AG09319 (cell line): Measurements from ENCODE around the gene JAZF1.

Experiments used
- DNase-seq: peaks from one replicate; pipeline ENCODE4 v3.0.0-alpha.2; 2010; ENCODE audit warnings: low read depth; ENCODE audit errors: extremely low read depth
- CTCF ChIP-seq: IDR thresholded peaks from 2 replicates; pipeline ENCODE4 v1.5.1; 2011; ENCODE audit warnings: low read depth, mild to moderate bottlenecking, inconsistent platforms, low read length, moderate library complexity

The JAZF1 gene

GRCh38 chr7:28061824-28062196, 118.8 kb downstream of the JAZF1 start:
- no peak for TF ChIP-seq CTCF
- DNase-seq, result no peak

GRCh38 chr7:28060371-28060950, 120.1 kb downstream of the JAZF1 start:
- no peak for TF ChIP-seq CTCF
- DNase-seq, result no peak

DNA sequence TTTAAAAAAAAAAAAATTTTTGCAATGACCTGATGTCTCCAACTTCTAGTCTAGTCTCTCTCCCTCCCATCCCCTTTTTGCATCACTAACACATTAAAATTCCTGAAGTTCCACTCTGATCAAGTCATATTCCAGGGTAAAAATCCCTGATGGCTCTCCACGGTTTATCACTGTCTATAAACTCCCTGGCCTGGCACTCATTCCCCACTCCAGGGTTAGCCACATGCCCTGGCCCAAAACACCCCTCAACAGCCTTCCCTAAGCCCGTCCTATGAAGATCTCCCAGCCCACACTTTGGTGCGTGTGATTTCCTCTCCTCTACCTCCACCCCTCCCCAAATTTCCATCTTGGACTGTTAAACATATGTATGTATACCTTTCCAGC, 125.4 kb downstream of the JAZF1 start:
- no peak for DNase-seq
- no peak for TF ChIP-seq CTCF

GRCh38 chr7:28054531-28055160, 125.9 kb downstream of the JAZF1 start:
- TF ChIP-seq CTCF, result no peak
- DNase-seq, result no peak

DNA sequence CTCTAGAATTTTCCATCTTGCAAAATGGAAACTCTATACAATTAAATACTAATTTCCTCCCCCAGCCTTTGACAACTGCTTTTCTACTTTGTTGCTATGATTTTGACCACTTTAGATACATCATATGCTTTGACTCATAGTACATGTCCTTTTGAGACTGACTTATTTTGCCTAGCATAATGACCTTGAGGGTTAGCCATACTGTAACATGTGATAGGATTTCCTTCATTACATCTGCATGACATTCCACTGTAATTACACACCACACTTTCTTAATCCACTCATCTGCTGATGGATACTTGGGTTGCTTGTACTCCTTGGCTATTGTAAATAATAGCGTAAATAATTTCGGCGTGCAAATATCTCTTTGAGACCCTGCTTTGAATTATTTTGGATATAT, 127.7 kb downstream of the JAZF1 start:
- no peak for TF ChIP-seq CTCF
- no peak for DNase-seq

DNA sequence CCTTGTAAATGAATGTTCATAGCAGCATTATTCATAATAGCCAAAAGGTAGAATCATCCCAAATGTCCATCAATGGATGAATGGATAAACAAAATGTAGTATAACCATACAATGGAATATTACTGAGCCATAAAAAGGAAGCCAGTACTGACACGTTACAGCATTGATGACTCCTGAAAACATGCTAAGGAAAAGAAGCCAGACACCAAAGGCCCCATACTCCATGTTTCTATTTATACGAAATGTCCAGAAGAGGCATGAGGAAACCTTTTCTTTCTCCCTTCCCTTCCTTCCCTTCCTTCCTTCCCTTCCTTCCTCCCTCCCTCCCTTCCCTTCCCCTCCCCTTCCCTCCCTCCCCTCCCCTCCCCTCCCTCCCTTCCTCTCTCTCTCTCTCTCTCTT, 131.9 kb downstream of the JAZF1 start:
- TF ChIP-seq CTCF, result no peak
- DNase-seq, result no peak

- TF ChIP-seq CTCF, result no peak
These were observed 134.6 kb downstream of the JAZF1 start for GRCh38 chr7:28046035-28046434.

More at GRCh38 chr7:28046035-28046434, 134.6 kb downstream of the JAZF1 start:
- DNase-seq, result no peak
